GM12891 (cell line): ENCODE measurements around the gene MARK1.

Experiments used
- DNase-seq: peaks from one replicate; pipeline ENCODE4 v3.0.0; 2011; ENCODE audit warnings: low spot score; ENCODE audit not compliant: insufficient read length
- FAIRE-seq: peaks from 2 replicates; lab custom pipeline; 2011; peaks lifted over from hg19 to GRCh38; lab: Jason Lieb, UNC
- PAX5 ChIP-seq: IDR thresholded peaks from 2 replicates; pipeline ENCODE4 v1.6.1; 2011; ENCODE audit warnings: low read length, moderate library complexity, mild to moderate bottlenecking; ENCODE audit not compliant: insufficient read depth, severe bottlenecking
- POLR2A ChIP-seq: IDR thresholded peaks from 2 replicates; pipeline ENCODE4 v1.6.1; 2011; ENCODE audit warnings: low read depth, low read length, control low read depth
- POLR2AphosphoS5 ChIP-seq: IDR thresholded peaks from 2 replicates; pipeline ENCODE4 v1.6.1; 2011; ENCODE audit warnings: low read depth, low read length, control low read depth
- POU2F2 ChIP-seq: IDR thresholded peaks from 2 replicates; pipeline ENCODE4 v1.6.1; 2011; ENCODE audit warnings: low read depth, mild to moderate bottlenecking, control low read depth, low read length, moderate library complexity
- SPI1 ChIP-seq: IDR thresholded peaks from 2 replicates; pipeline ENCODE4 v1.6.1; 2011; ENCODE audit warnings: low read depth, low read length, control low read depth
- TAF1 ChIP-seq: IDR thresholded peaks from 2 replicates; pipeline ENCODE4 v1.6.1; 2011; ENCODE audit warnings: low read depth, low read length, control low read depth

MARK1 gene

GRCh38 chr1:220528679-220529501 lies 954 bp downstream of the MARK1 start:
- peak; percentile 35 for FAIRE-seq
- no peak for TF ChIP-seq PAX5
- no peak for TF ChIP-seq POLR2A
- no peak for TF ChIP-seq POLR2AphosphoS5
- TF ChIP-seq TAF1 = no peak
- no peak for TF ChIP-seq POU2F2
- no peak for TF ChIP-seq SPI1
- DNase-seq = no peak

- no peak for DNase-seq
- TF ChIP-seq POU2F2 (no peak), POLR2AphosphoS5 (no peak), TAF1 (no peak), SPI1 (no peak), PAX5 (no peak), POLR2A (no peak)
- FAIRE-seq = no peak
Observed at GRCh38 chr1:220529521-220530020, 1.6 kb downstream of the MARK1 start.

- DNase-seq (no peak), FAIRE-seq (no peak)
- TF ChIP-seq TAF1 (no peak), POU2F2 (no peak), SPI1 (no peak), POLR2A (no peak), POLR2AphosphoS5 (no peak), PAX5 (no peak)
Observed at GRCh38 chr1:220533504-220534109, 5.7 kb downstream of the MARK1 start.

GRCh38 chr1:220544901-220545303 lies 17.0 kb downstream of the MARK1 start:
- no peak for FAIRE-seq
- no peak for DNase-seq
- TF ChIP-seq PAX5 = no peak
- no peak for TF ChIP-seq POLR2AphosphoS5
- no peak for TF ChIP-seq POLR2A
- TF ChIP-seq SPI1 = no peak
- no peak for TF ChIP-seq TAF1
- no peak for TF ChIP-seq POU2F2

GRCh38 chr1:220550811-220551399 lies 23.0 kb downstream of the MARK1 start:
- FAIRE-seq = no peak

GRCh38 chr1:220551718-220552117 lies 23.8 kb downstream of the MARK1 start:
- DNase-seq = no peak
- FAIRE-seq = no peak
- no peak for TF ChIP-seq POU2F2
- TF ChIP-seq PAX5 = no peak
- TF ChIP-seq TAF1 = no peak
- TF ChIP-seq POLR2A = no peak
- TF ChIP-seq POLR2AphosphoS5 = no peak
- TF ChIP-seq SPI1 = no peak

More at GRCh38 chr1:220550811-220551399, 23.0 kb downstream of the MARK1 start:
- DNase-seq = no peak
- TF ChIP-seq POLR2AphosphoS5 = no peak
- TF ChIP-seq SPI1 = no peak
- TF ChIP-seq POU2F2 = no peak
- TF ChIP-seq PAX5 = no peak

- no peak for DNase-seq
- no peak for TF ChIP-seq SPI1
- no peak for TF ChIP-seq POU2F2
- TF ChIP-seq POLR2A = no peak
- no peak for TF ChIP-seq TAF1
- no peak for FAIRE-seq
Observed at GRCh38 chr1:220552672-220553260, 24.8 kb downstream of the MARK1 start.

- FAIRE-seq (no peak), DNase-seq (no peak)
- no peak for TF ChIP-seq TAF1
- TF ChIP-seq POU2F2 = no peak
- TF ChIP-seq POLR2A = no peak
- no peak for TF ChIP-seq SPI1
- no peak for TF ChIP-seq POLR2AphosphoS5
- no peak for TF ChIP-seq PAX5
Observed at GRCh38 chr1:220556641-220557040, 28.7 kb downstream of the MARK1 start.

- no peak for FAIRE-seq
- no peak for TF ChIP-seq SPI1
- TF ChIP-seq TAF1 = no peak
- TF ChIP-seq POLR2A = no peak
- TF ChIP-seq POLR2AphosphoS5 = no peak
- no peak for TF ChIP-seq PAX5
- no peak for DNase-seq
Observed at GRCh38 chr1:220563564-220563963, 35.6 kb downstream of the MARK1 start.

GRCh38 chr1:220564216-220564615 lies 36.3 kb downstream of the MARK1 start:
- DNase-seq (no peak), FAIRE-seq (no peak)
- TF ChIP-seq TAF1 (no peak), PAX5 (no peak), POU2F2 (no peak), POLR2AphosphoS5 (no peak), POLR2A (no peak), SPI1 (no peak)
